ENCODE measurements around the gene KANSL1.

Gene KANSL1

GRCh38 chr17:46028981-46029565 is 164.2 kb downstream of the KANSL1 start:
- Histone ChIP-seq H3K9ac (ENCODE audit: low read length in 5 of 5) (no peak overlapping the region), H3K4me3 (ENCODE audit: low read depth in 1 of 5, low read length in 5 of 5) (no peak overlapping the region), H3K27ac (ENCODE audit: low read depth, low read length) (no peak overlapping the region), H3K36me3 (ENCODE audit: control insufficient read depth in 5 of 5, insufficient read depth in 5 of 5, low read length in 5 of 5) (peaks cover 9 to 64% (median 58%) of the 10 kb centered on the region in 5 donors), H3K4me1 (ENCODE audit: control insufficient read depth in 5 of 5, insufficient read depth in 5 of 5, low read length in 5 of 5) (peaks cover 4 to 35% (median 19%) of the 10 kb centered on the region in 5 donors), H3K27me3 (ENCODE audit: control insufficient read depth in 5 of 5, insufficient read depth in 4 of 5, low read length in 5 of 5) (no peaks in the 10 kb centered on the region), H3K9me3 (ENCODE audit: control insufficient read depth in 5 of 5, low read length in 5 of 5) (no peaks in the 10 kb centered on the region)

- Histone ChIP-seq H3K9me3 (ENCODE audit: control insufficient read depth in 5 of 5, low read length in 5 of 5) (no peaks in the 10 kb centered on the region), H3K27ac (ENCODE audit: low read depth, low read length) (no peak overlapping the region), H3K4me1 (ENCODE audit: control insufficient read depth in 5 of 5, insufficient read depth in 5 of 5, low read length in 5 of 5) (peaks cover 4 to 35% (median 19%) of the 10 kb centered on the region in 5 donors), H3K9ac (ENCODE audit: low read length in 5 of 5) (no peak overlapping the region), H3K36me3 (ENCODE audit: control insufficient read depth in 5 of 5, insufficient read depth in 5 of 5, low read length in 5 of 5) (peaks cover 4 to 60% (median 54%) of the 10 kb centered on the region in 5 donors), H3K27me3 (ENCODE audit: control insufficient read depth in 5 of 5, insufficient read depth in 4 of 5, low read length in 5 of 5) (no peaks in the 10 kb centered on the region), H3K4me3 (ENCODE audit: low read depth in 1 of 5, low read length in 5 of 5) (no peak overlapping the region)
Measured at GRCh38 chr17:46028374-46028773, 164.9 kb downstream of the KANSL1 start.

DNA sequence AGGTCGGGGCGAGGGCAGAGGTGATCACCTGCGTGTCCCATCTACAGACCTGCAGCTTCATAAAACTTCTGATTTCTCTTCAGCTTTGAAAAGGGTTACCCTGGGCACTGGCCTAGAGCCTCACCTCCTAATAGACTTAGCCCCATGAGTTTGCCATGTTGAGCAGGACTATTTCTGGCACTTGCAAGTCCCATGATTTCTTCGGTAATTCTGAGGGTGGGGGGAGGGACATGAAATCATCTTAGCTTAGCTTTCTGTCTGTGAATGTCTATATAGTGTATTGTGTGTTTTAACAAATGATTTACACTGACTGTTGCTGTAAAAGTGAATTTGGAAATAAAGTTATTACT is 165.3 kb downstream of the KANSL1 start:
- peaks cover 4 to 35% (median 19%) of the 10 kb centered on the region in 5 donors for H3K4me1 ChIP-seq (ENCODE audit: control insufficient read depth in 5 of 5, insufficient read depth in 5 of 5, low read length in 5 of 5)
- no peaks in the 10 kb centered on the region for H3K27me3 ChIP-seq (ENCODE audit: control insufficient read depth in 5 of 5, insufficient read depth in 4 of 5, low read length in 5 of 5)
- no peak overlapping the region for H3K27ac ChIP-seq (ENCODE audit: low read depth, low read length)
- no peaks in the 10 kb centered on the region for H3K9me3 ChIP-seq (ENCODE audit: control insufficient read depth in 5 of 5, low read length in 5 of 5)
- peak overlapping the region in 1 of 5 donors; percentile 27 for H3K9ac ChIP-seq (ENCODE audit: low read length in 5 of 5)
- H3K36me3 ChIP-seq (ENCODE audit: control insufficient read depth in 5 of 5, insufficient read depth in 5 of 5, low read length in 5 of 5) = peaks cover 4 to 60% (median 50%) of the 10 kb centered on the region in 5 donors
- no peak overlapping the region for H3K4me3 ChIP-seq (ENCODE audit: low read depth in 1 of 5, low read length in 5 of 5)

DNA sequence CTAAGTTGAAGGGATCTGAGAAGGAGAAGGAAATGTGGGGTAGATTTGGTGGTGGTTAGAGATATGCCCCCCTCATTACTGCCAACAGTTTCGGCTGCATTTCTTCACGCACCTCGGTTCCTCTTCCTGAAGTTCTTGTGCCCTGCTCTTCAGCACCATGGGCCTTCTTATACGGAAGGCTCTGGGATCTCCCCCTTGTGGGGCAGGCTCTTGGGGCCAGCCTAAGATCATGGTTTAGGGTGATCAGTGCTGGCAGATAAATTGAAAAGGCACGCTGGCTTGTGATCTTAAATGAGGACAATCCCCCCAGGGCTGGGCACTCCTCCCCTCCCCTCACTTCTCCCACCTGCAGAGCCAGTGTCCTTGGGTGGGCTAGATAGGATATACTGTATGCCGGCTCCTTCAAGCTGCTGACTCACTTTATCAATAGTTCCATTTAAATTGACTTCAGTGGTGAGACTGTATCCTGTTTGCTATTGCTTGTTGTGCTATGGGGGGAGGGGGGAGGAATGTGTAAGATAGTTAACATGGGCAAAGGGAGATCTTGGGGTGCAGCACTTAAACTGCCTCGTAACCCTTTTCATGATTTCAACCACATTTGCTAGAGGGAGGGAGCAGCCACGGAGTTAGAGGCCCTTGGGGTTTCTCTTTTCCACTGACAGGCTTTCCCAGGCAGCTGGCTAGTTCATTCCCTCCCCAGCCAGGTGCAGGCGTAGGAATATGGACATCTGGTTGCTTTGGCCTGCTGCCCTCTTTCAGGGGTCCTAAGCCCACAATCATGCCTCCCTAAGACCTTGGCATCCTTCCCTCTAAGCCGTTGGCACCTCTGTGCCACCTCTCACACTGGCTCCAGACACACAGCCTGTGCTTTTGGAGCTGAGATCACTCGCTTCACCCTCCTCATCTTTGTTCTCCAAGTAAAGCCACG is 165.9 kb downstream of the KANSL1 start:
- peaks cover 4 to 35% (median 19%) of the 10 kb centered on the region in 5 donors for H3K4me1 ChIP-seq (ENCODE audit: control insufficient read depth in 5 of 5, insufficient read depth in 5 of 5, low read length in 5 of 5)
- H3K36me3 ChIP-seq (ENCODE audit: control insufficient read depth in 5 of 5, insufficient read depth in 5 of 5, low read length in 5 of 5) = peaks cover 1 to 60% (median 50%) of the 10 kb centered on the region in 5 donors

DNA sequence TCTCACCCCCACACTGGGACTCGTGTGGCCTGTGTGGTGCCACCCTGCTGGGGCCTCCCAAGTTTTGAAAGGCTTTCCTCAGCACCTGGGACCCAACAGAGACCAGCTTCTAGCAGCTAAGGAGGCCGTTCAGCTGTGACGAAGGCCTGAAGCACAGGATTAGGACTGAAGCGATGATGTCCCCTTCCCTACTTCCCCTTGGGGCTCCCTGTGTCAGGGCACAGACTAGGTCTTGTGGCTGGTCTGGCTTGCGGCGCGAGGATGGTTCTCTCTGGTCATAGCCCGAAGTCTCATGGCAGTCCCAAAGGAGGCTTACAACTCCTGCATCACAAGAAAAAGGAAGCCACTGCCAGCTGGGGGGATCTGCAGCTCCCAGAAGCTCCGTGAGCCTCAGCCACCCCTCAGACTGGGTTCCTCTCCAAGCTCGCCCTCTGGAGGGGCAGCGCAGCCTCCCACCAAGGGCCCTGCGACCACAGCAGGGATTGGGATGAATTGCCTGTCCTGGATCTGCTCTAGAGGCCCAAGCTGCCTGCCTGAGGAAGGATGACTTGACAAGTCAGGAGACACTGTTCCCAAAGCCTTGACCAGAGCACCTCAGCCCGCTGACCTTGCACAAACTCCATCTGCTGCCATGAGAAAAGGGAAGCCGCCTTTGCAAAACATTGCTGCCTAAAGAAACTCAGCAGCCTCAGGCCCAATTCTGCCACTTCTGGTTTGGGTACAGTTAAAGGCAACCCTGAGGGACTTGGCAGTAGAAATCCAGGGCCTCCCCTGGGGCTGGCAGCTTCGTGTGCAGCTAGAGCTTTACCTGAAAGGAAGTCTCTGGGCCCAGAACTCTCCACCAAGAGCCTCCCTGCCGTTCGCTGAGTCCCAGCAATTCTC is 166.8 kb downstream of the KANSL1 start:
- no peaks in the 10 kb centered on the region for H3K9me3 ChIP-seq (ENCODE audit: control insufficient read depth in 5 of 5, low read length in 5 of 5)
- no peak overlapping the region for H3K9ac ChIP-seq (ENCODE audit: low read length in 5 of 5)
- peaks cover 0 to 53% (median 40%) of the 10 kb centered on the region in 5 donors for H3K36me3 ChIP-seq (ENCODE audit: control insufficient read depth in 5 of 5, insufficient read depth in 5 of 5, low read length in 5 of 5)
- H3K4me1 ChIP-seq (ENCODE audit: control insufficient read depth in 5 of 5, insufficient read depth in 5 of 5, low read length in 5 of 5) = peaks cover 4 to 35% (median 19%) of the 10 kb centered on the region in 5 donors
- no peak overlapping the region for H3K4me3 ChIP-seq (ENCODE audit: low read depth in 1 of 5, low read length in 5 of 5)
- H3K27me3 ChIP-seq (ENCODE audit: control insufficient read depth in 5 of 5, insufficient read depth in 4 of 5, low read length in 5 of 5) = no peaks in the 10 kb centered on the region
- no peak overlapping the region for H3K27ac ChIP-seq (ENCODE audit: low read depth, low read length)

More for the DNA sequence above, 165.9 kb downstream of the KANSL1 start:
- Histone ChIP-seq H3K27me3 (ENCODE audit: control insufficient read depth in 5 of 5, insufficient read depth in 4 of 5, low read length in 5 of 5) (no peaks in the 10 kb centered on the region), H3K27ac (ENCODE audit: low read depth, low read length) (no peak overlapping the region), H3K9me3 (ENCODE audit: control insufficient read depth in 5 of 5, low read length in 5 of 5) (no peaks in the 10 kb centered on the region), H3K4me3 (ENCODE audit: low read depth in 1 of 5, low read length in 5 of 5) (no peak overlapping the region), H3K9ac (ENCODE audit: low read length in 5 of 5) (peak overlapping the region in 2 of 5 donors; percentile 14 to 27)

GRCh38 chr17:46025510-46026165 is 167.6 kb downstream of the KANSL1 start:
- Histone ChIP-seq H3K9me3 (ENCODE audit: control insufficient read depth in 5 of 5, low read length in 5 of 5) (no peaks in the 10 kb centered on the region), H3K27ac (ENCODE audit: low read depth, low read length) (no peak overlapping the region), H3K36me3 (ENCODE audit: control insufficient read depth in 5 of 5, insufficient read depth in 5 of 5, low read length in 5 of 5) (peaks cover 0 to 45% (median 33%) of the 10 kb centered on the region in 5 donors), H3K4me3 (ENCODE audit: low read depth in 1 of 5, low read length in 5 of 5) (no peak overlapping the region), H3K4me1 (ENCODE audit: control insufficient read depth in 5 of 5, insufficient read depth in 5 of 5, low read length in 5 of 5) (peaks cover 4 to 35% (median 19%) of the 10 kb centered on the region in 5 donors), H3K9ac (ENCODE audit: low read length in 5 of 5) (peak overlapping the region in 1 of 5 donors; percentile 5), H3K27me3 (ENCODE audit: control insufficient read depth in 5 of 5, insufficient read depth in 4 of 5, low read length in 5 of 5) (no peaks in the 10 kb centered on the region)

- Histone ChIP-seq H3K27me3 (ENCODE audit: control insufficient read depth in 5 of 5, insufficient read depth in 4 of 5, low read length in 5 of 5) (no peaks in the 10 kb centered on the region), H3K9ac (ENCODE audit: low read length in 5 of 5) (no peak overlapping the region), H3K27ac (ENCODE audit: low read depth, low read length) (no peak overlapping the region), H3K4me3 (ENCODE audit: low read depth in 1 of 5, low read length in 5 of 5) (no peak overlapping the region), H3K36me3 (ENCODE audit: control insufficient read depth in 5 of 5, insufficient read depth in 5 of 5, low read length in 5 of 5) (peaks cover 0 to 40% (median 29%) of the 10 kb centered on the region in 5 donors), H3K9me3 (ENCODE audit: control insufficient read depth in 5 of 5, low read length in 5 of 5) (no peaks in the 10 kb centered on the region), H3K4me1 (ENCODE audit: control insufficient read depth in 5 of 5, insufficient read depth in 5 of 5, low read length in 5 of 5) (peaks cover 6 to 38% (median 19%) of the 10 kb centered on the region in 5 donors)
Measured at GRCh38 chr17:46025060-46025459, 168.2 kb downstream of the KANSL1 start.

GRCh38 chr17:46024590-46024989 is 168.6 kb downstream of the KANSL1 start:
- Histone ChIP-seq H3K4me1 (ENCODE audit: control insufficient read depth in 5 of 5, insufficient read depth in 5 of 5, low read length in 5 of 5) (peaks cover 6 to 39% (median 19%) of the 10 kb centered on the region in 5 donors), H3K27me3 (ENCODE audit: control insufficient read depth in 5 of 5, insufficient read depth in 4 of 5, low read length in 5 of 5) (no peaks in the 10 kb centered on the region), H3K9me3 (ENCODE audit: control insufficient read depth in 5 of 5, low read length in 5 of 5) (no peaks in the 10 kb centered on the region), H3K4me3 (ENCODE audit: low read depth in 1 of 5, low read length in 5 of 5) (no peak overlapping the region), H3K27ac (ENCODE audit: low read depth, low read length) (no peak overlapping the region), H3K36me3 (ENCODE audit: control insufficient read depth in 5 of 5, insufficient read depth in 5 of 5, low read length in 5 of 5) (peaks cover 0 to 40% (median 27%) of the 10 kb centered on the region in 5 donors), H3K9ac (ENCODE audit: low read length in 5 of 5) (no peak overlapping the region)

DNA sequence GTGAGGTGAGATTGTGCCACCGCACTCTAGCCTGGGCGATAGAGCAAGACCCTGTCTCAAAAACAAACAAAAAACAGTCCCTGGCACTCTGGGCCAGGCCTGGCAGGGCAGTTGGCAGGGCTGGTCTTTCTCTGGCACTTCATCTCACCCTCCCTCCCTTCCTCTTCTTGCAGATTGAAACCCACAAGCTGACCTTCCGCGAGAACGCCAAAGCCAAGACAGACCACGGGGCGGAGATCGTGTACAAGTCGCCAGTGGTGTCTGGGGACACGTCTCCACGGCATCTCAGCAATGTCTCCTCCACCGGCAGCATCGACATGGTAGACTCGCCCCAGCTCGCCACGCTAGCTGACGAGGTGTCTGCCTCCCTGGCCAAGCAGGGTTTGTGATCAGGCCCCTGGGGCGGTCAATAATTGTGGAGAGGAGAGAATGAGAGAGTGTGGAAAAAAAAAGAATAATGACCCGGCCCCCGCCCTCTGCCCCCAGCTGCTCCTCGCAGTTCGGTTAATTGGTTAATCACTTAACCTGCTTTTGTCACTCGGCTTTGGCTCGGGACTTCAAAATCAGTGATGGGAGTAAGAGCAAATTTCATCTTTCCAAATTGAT is 169.3 kb downstream of the KANSL1 start:
- no peak overlapping the region for H3K27ac ChIP-seq (ENCODE audit: low read depth, low read length)
- H3K9me3 ChIP-seq (ENCODE audit: control insufficient read depth in 5 of 5, low read length in 5 of 5) = no peaks in the 10 kb centered on the region
- H3K4me1 ChIP-seq (ENCODE audit: control insufficient read depth in 5 of 5, insufficient read depth in 5 of 5, low read length in 5 of 5) = peaks cover 6 to 39% (median 19%) of the 10 kb centered on the region in 5 donors
- H3K9ac ChIP-seq (ENCODE audit: low read length in 5 of 5) = no peak overlapping the region
- H3K36me3 ChIP-seq (ENCODE audit: control insufficient read depth in 5 of 5, insufficient read depth in 5 of 5, low read length in 5 of 5) = peaks cover 0 to 40% (median 26%) of the 10 kb centered on the region in 5 donors
- no peak overlapping the region for H3K4me3 ChIP-seq (ENCODE audit: low read depth in 1 of 5, low read length in 5 of 5)
- no peaks in the 10 kb centered on the region for H3K27me3 ChIP-seq (ENCODE audit: control insufficient read depth in 5 of 5, insufficient read depth in 4 of 5, low read length in 5 of 5)

All from subcutaneous abdominal adipose tissue (tissue), 5 donors.